GM19324 (cell line): ENCODE measurements around the gene TESK1.

Experiments used
- ATAC-seq: cut with Tn5 transposase; IDR thresholded peaks from one replicate; pipeline ENCODE4 v1.9.1; 2021; ENCODE audit warnings: mild to moderate bottlenecking, moderate library complexity; ENCODE audit not compliant: unreplicated experiment, low FRiP score

Gene TESK1, protein sequence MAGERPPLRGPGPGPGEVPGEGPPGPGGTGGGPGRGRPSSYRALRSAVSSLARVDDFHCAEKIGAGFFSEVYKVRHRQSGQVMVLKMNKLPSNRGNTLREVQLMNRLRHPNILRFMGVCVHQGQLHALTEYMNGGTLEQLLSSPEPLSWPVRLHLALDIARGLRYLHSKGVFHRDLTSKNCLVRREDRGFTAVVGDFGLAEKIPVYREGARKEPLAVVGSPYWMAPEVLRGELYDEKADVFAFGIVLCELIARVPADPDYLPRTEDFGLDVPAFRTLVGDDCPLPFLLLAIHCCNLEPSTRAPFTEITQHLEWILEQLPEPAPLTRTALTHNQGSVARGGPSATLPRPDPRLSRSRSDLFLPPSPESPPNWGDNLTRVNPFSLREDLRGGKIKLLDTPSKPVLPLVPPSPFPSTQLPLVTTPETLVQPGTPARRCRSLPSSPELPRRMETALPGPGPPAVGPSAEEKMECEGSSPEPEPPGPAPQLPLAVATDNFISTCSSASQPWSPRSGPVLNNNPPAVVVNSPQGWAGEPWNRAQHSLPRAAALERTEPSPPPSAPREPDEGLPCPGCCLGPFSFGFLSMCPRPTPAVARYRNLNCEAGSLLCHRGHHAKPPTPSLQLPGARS

DNA sequence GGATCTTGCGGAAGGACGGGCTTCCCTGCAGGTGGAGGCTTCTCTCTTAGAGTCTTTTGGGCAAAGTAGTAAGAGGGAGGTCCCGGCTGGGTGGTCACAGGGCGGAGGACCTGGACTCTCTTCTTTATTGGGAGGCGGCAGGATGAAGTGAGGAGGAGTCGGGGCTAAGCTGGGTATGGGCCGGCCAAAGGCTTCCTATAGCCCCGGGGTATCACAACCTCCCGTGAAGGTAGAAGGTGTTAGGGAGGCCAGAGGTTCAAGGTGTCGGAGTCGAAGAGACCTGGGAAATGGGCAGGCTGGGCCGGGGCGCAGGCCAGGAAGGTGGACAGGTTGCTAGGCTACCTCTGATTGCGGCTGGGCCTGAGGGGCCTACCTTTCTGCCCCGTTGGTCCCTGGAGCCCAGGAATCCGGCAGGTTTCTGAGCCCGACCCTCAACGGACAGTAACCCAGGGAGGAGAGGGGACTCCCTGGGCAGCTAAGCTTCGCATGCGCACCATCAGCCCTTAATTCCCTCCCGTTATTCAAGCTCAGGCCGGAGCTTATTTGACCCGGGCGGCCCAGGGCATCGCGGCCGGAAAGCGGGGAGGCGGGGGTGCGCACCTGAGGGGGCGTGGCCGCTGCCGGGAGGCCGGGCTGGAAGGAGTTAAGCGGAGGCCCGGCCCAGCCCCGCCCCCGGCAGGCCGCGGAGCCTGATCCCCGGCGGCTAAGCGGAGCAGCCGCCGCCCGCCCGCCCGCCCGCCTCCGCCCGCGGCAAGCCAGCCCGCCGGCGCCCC, at the start of gene TESK1:
TESK1 (plus strand) TSS at position 685 of the 773 bp plus-strand sequence. CDS start 358 bp downstream, outside the sequence.
- ATAC-seq: peak; percentile 53

DNA sequence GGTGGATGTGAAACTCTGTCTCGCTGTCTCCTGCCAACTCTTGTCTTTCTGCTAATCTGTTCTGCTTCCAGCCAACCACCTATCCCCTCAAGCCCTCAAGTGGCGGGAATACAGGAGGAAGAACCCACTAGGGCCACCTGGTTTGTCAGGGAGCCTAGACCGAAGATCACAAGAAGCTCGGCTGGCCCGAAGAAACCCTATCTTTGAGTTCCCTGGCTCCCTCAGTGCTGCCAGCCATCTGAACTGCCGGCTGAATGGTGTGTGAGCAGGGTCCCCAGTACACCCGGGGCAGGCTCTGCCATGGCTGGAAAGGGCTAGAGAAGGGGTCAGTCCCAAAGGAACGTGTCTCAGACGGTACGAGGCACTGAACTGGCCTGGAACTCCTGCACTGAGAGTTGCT, 49.2 kb upstream of the TESK1 start:
- ATAC-seq: no peak

DNA sequence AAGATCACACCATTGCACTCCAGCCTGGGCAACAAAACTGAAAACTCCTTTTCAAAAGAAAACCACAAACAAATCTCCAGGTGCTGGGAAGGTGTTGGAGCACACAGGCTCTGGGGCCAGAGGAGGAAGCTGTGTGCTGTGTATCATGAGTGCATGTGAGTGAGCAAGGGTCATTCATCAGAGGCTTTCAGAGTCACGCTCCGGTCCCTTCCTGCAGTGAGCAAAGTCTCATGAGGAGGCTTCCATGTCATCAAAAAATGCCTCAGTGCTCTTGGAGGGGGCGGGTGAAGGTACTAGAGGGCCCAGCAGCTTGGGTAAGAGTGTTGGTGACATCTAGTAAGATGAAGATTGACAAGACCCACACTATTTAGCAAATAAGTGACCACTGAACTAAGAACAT, 48.3 kb upstream of the TESK1 start:
- no peak for ATAC-seq

DNA sequence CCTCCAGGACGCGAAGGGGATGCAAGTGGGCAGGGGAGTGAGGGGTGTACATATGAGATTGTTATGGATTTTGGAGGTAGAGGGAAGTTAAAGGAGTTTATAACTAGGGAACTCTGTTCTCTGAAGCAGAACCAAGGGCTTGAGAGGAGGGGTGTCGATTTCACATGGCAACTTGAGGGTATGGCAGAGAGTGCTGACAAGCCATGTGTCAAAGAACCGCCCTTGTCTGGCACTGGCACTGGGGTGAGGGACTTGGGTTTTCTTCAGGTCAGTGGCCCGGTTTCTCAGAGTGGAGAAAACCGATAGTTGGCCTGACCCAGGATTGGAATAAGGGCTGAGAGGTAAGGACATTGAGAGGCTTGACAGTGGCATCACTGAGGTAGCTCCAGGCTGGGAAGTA, 47.7 kb upstream of the TESK1 start:
- no peak for ATAC-seq

DNA sequence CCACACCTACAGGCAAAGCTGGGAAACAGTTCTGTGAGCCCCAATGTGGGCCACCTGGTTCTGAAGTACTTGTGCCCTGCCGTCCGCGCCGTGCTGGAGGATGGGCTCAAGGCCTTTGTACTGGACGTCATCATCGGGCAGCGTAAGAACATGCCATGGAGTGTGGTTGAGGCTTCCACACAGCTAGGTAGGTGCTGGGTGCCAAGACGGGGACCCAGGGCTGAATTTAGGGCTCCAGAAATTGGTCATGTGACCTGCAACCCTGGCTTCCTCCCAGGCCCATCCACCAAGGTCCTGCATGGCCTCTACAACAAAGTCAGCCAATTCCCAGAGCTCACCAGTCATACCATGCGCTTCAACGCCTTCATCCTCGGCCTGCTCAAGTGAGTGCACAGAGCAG, 46.9 kb upstream of the TESK1 start:
- no peak for ATAC-seq

DNA sequence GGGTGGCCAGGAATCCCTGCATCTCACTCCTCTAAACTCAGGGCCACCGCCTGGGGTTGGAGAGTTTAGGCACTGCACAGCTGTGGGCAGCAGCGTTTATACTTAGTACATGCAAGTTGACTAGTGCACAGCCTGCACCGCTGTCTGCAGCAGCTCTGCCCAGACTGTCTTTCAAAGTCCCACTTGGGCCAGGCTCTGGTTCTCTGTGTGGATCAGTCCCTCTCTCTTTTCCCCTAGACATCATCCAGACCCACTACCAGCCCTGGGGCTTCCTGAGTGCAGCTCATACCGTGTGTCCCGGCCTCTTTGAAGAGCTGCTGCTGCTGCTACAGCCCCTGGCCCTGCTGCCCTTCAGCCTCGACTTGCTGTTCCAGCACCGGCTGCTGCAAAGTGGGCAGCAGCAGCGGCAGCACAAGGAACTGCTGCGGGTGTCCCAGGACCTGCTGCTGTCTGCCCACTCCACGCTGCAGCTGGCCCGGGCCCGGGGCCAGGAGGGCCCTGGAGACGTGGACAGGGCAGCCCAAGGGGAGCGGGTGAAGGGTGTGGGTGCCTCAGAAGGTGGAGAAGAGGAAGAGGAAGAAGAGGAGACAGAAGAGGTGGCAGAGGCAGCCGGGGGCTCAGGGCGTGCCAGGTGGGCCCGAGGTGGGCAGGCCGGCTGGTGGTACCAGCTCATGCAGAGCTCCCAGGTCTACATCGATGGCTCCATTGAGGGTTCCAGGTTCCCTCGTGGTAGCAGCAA, 45.1 kb upstream of the TESK1 start:
- no peak for ATAC-seq

DNA sequence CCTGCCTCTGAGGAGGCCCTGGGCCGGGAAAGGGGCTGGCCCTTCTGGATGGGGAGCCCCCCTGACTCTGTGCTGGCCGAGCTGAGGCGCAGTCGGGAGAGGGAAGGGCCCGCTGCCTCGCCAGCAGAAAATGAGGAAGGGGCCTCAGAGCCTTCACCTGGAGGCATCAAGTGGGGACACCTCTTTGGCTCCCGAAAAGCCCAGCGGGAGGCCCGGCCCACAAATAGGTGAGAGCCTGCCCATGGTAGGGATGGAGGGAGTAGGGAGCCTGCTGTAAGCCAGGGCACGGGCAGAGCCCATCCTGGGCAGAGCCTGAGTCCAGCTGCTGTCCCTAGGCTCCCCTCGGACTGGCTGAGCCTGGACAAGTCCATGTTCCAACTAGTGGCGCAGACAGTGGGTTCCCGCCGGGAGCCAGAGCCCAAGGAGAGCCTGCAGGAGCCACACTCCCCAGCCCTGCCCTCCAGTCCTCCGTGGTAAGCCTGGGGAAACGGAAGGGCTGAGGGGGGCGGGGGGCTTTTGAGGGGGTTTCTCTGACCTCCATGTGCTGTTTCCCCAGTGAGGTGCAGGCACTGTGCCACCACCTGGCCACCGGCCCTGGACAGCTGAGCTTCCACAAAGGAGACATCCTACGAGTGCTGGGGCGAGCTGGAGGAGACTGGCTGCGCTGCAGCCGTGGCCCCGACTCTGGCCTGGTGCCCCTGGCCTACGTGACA, 44.3 kb upstream of the TESK1 start:
- ATAC-seq: no peak

DNA sequence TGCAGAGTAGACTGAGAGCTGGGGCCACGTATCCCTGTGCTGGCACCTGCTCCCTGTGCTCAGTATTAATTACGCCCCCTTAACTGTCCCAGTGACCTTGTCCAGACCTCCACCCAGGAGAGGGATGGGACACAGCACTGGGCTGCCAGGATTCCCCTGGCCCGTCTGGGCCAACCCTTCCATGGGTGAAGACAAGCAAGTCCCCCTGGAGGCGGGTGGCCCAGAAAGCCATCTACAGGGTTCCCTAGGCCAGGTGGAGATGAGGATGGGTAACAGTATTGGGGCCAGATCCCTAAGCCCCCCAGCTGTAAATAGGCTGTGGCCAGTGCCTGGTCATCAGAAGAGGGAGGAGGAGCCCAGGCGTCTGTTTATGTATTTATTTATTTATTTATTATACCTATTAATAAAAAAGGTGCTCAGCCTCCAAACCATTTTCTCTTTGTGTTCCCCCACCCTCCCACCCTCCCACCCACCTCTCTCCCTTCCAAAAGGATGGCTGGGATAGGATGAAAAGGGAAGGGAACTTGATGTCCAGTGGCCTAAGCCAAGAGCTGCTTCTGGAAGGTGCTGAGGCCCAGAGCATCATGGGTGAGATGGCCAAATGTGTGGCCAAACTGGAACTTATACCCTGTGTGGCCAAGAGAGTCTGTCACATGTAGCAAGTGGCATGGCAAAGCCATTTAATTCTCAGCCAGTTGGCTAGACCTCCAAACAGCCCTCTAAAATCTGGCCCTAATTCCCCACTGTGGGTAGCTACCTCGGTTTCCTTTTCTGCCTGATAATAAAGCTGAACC, 43.4 kb upstream of the TESK1 start:
- ATAC-seq: no peak

DNA sequence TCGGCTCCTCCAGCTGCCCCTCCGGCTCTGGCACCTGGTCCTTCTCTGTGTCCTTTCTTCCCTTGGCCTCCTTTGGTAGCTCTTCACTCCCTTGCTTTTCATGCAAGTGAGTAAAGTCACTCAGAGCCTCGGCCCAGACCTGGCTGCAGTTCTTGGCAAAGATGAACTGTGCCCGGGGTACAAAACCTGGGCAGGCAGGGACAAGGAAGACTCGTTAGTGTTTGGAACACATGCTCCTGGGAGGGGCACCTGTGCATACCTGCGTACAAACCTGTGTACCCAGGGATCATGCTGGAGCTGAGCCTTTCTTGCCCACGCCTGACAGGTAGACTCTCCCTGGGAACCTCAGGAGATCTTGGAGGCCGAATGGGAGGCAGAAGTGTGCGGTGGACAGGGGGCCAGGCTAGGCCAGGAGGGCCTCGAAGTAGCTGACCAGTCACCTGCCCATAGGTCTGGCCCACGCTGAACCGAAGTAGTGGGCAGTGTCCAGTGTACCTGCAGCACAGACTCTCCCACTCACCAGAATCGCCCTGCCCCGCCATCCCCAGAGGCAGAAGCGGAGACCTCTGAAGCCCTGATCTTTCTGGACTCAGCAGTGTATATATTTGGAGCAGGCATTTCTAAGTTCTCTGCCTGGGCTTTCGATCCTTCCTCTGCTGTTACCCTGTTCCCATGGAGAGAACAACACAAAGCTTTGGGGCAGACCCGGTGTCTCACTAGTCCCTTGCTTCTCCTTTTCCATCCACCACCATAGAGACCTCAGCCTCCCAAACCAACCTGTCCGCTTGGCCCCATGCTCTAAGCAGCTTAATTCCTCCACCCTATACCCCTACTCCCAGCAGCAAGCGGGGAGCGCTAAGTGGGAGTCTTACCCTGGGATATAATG, 41.9 kb upstream of the TESK1 start:
- no peak for ATAC-seq

DNA sequence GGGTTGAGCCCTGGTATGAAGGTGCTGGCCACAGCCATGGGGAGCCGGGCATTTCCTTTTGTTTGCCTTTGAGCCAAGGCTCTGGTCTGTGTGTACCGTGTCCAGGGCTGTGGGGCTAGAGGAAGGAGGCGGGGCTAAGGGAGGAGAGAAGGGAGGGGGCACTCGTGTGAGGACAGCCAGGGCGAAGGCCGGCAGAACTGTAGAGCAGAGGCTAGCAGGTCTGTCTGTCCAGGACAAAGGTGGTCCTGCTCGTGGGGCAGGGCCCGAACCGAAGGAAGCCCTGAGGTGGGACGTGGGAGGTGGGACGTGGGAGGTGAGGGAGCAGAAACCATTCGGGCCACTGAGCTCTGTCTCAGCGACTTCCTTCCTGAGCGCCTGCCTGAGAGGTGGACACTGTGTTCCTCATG, 41.3 kb upstream of the TESK1 start:
- no peak for ATAC-seq

DNA sequence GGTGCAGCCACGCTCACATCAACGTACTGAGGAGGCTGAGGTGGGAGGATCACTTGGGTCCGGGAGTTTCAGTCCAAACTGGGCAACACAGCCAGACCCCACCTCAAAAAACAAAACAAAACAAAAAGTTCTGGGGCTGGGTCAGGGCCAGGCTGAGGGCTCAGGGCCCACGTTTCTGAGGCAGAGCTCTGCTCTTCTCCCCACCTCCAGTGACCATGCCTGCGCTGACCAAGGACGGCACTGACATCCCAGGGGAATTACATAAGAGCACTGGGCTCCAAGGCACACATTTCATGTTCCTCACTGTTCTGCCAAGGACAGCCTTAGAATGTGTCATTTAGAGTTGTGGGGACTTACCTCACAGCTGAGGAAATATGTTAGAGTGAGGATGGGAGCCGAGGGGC, 40.4 kb upstream of the TESK1 start:
- no peak for ATAC-seq

DNA sequence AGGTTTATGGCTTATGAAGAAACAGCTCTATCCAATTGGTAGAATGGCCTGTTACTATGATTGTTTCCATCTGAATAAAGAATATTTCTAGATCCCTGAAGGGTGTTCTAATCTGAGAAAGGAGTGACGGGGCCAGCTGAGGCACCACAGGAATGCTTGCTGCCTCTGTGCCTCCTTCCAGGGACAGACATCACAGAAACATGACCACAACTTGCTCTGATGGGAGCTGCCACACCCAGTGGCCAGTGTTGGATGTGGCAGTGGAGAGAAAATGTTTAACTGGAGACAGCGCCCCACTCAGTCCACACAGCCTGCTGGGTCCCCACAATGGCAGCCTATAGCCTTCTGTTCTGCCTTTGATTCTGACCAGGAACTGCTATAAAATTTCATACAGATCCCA, 38.6 kb upstream of the TESK1 start:
- no peak for ATAC-seq

DNA sequence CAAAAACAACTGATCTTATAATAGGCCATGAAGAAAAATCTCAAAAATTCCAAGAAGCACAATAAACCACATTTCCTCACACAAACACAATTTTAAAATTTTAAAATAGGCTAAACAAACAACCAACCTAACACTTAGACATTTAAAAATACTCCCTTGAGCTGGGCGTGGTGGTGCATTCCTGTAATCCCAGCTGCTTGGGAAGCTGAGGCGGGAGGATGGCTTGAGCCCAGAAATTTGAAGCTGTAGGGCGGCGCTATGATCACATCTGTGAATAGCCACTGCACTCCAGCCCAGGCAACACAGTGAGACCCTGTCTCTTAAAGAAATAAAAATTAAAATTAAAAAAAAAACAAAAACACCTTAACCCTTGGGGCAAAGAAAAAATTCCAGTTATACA, 36.9 kb upstream of the TESK1 start:
- no peak for ATAC-seq

DNA sequence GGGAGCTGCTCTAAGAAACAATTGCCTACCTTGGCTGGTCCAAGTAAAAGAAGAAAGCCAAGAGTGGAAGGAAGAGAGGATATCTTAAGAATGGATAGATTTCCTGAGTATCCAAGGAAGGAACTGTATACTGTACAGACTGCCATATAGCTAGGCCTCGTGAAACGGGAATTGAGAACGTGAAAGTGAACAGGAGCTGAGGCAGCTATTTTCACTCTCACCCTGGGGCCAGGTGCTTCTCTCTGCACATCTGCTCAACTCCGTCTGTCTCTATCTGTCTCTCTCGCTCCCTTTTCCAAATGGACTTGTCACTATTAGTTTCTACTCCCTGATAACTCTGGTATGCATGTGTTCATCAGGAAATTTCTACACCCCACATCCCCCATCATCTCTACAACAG, 35.9 kb upstream of the TESK1 start:
- ATAC-seq: peak; percentile 72

DNA sequence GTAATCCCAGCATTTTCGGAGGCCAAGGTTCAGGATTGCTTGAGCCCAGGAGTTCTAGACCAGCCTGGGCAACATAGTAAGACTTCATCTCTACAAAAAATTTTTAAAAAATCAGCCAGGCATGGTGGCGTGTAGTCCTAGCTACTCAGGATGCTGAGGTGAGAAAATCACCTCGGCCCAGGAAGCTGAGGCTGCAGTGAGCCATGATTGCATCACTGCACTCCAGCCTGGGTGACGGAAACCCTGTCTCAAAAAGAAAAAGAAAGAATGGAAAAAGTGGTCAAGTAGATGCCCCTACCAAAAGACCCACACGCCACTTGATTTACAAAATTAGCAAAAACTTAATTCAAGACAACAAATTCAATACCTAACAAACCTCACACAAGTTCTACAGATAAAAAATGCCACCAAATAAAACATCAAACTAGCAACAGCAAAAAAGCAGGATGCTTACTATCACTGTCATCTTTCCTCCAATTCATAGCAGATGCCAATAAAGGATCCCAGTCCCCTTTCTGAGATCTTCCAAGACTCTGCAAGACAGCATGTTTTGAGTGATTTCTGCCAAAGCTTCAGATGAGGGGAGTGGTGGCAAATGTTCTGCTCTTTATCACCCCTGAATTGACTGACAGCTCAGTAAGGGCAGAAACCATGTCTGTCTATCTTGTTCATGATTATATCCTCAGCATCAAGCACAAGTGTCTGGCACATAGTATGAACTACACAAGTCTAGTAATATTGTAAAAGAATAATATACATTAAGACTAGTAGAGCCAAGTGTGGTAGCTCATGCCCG, 34.2 kb upstream of the TESK1 start:
- ATAC-seq: no peak

DNA sequence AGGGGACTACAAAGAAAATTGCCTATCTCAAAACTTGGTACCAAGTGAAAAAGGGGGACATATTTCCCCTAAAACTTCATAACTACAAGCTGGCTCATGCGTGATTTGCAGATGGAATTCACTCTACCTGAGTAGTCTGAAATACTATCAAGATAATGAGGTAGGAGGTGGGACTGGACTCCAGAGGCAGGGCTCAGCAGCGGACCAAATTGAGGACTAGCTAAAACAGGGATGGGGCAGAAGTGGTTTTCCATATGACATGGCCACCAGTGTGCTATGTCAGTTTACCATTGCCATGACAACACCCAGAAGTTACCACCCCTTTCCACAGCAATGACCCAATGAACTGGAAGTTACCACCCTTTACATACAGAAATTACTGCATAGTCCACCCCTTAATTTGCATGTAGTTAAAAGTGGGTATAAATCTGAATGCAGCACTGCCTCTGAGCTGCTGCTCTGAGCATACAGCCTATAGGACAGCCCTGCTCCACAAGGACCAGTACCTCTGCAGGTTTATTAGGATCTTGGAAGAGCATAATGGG, 30.4 kb upstream of the TESK1 start:
- ATAC-seq: no peak

DNA sequence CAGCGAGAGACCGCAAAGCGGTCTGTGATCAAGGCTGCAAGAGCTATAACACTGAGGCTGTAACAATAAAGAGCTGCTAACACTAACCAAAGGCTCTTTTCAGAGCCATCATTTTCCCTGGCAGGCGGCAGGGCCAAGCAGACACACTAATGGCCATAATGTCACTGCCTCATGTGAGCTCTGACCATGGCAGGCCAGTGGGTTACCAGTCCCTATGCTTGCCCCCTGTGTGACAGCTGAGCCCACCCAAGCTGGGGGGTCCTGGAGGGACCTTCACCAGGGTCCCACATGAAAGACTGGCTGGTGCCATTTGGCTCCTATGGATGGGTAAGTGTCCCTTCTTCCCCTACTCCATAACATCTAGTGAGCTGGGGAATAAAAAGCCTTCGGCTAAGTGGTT, 29.6 kb upstream of the TESK1 start:
- ATAC-seq: no peak
